ENCODE results near the gene NTNG1.

NTNG1 gene

DNA sequence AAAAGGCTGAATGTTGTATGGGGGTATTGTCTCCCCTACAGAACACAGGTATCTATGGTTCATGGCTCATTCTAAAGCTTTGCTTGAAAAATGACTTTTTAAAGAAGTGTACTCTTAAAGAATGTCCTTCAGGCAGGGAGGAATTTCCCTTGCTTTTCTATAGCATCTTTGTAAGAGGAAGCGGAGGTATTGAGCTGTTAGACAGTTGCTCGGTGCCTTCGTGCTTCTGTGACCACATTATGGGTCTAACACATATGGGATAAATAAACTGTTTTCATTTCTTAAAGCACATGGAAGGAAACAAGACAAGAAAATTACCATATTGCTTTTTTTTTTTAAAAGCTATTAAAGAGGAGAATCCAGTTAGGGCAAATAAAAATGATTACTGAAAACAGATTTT is 182.9 kb downstream of the NTNG1 start:
- TF ChIP-seq, protein P1, sequence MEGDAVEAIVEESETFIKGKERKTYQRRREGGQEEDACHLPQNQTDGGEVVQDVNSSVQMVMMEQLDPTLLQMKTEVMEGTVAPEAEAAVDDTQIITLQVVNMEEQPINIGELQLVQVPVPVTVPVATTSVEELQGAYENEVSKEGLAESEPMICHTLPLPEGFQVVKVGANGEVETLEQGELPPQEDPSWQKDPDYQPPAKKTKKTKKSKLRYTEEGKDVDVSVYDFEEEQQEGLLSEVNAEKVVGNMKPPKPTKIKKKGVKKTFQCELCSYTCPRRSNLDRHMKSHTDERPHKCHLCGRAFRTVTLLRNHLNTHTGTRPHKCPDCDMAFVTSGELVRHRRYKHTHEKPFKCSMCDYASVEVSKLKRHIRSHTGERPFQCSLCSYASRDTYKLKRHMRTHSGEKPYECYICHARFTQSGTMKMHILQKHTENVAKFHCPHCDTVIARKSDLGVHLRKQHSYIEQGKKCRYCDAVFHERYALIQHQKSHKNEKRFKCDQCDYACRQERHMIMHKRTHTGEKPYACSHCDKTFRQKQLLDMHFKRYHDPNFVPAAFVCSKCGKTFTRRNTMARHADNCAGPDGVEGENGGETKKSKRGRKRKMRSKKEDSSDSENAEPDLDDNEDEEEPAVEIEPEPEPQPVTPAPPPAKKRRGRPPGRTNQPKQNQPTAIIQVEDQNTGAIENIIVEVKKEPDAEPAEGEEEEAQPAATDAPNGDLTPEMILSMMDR (IDR thresholded peaks at IDR 0.05), result no peak

DNA sequence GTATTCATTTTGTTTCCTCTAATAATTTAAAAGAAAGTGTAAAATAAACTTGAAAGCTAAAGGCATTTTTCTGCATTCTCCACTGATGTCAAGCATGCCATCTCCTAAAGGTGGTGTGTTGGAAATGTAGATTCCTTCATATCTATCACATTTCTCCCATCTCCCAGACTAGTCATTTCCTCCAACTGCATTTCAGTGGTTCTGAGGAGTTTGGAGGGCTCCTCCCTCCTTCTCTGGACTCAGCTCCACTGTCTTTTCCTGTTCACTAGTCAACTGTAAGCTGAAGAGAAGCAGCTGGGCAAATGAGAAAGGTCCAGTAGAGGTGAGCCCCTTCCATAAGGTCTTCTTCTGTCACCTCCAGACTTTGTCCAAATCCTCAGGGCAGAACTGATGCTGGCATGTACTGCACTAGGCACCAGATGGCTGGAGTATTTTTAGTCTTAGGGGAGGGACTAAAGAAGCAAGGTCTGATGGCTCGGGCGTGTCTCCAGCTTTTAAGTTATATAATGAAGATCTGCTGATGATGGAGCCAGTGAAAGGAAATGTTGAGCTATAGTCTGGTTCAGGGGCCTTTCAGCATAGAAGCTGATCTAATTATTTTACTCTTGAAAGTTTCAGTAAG is 186.1 kb downstream of the NTNG1 start:
- TF ChIP-seq, protein P1 (IDR thresholded peaks at IDR 0.05), result no peak

DNA sequence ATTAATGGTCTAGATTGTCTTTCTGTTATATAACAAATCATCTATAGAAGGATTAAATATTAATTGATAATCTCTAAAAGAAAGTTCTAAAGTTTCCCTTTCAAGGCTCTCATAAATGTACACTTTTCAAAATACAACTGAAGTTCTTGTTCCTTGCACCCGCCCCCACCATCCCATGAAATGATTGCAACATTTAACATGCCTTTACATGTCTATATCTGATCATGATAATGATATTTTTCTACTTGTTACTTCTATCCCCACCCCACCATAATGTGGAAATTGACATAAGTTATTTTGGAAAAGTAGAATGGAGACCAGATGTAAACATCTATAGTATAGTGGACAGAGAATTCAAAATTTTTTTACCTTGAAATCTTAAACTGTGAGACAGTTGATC is 186.6 kb downstream of the NTNG1 start:
- TF ChIP-seq, protein P1 (IDR thresholded peaks at IDR 0.05), result no peak

DNA sequence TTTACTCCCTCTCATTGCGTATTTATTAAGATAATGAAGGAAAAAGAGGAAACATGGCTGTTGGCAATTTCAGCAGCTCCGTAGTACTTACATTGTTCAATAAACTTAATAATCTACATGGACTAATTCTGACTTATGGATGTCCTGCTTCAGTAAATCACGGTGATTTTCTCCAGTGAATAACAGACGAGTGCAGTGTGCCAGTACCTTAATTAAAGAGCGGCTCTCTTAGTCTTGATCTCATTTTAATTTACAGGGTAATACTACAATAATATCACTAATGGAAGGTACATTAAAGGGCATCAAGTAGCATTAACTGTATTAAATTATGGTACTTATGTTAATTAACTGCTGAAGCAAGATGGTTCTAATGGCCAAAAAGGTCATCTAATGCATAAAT is 187.2 kb downstream of the NTNG1 start:
- TF ChIP-seq, protein P1 (IDR thresholded peaks at IDR 0.05), result no peak

DNA sequence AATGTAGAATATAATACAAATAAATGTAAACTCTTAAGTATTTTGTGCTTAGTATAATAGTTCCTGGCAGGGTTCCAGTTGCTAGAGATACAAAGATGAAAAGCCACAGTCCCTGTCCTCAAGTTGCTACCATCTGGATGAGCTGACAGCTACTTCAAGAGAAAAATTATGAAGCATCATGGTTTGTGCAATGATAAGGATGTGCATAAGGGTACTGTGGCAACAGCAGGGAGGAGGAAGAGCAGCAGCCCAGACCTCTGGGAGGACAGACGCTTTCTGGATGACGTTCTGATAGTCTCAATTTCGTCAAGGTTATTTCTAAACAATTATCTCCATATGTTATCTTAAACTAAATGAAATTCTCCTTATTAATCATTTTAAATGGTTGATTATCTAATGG is 198.9 kb downstream of the NTNG1 start:
- TF ChIP-seq, protein P1 (IDR thresholded peaks at IDR 0.05), result no peak

DNA sequence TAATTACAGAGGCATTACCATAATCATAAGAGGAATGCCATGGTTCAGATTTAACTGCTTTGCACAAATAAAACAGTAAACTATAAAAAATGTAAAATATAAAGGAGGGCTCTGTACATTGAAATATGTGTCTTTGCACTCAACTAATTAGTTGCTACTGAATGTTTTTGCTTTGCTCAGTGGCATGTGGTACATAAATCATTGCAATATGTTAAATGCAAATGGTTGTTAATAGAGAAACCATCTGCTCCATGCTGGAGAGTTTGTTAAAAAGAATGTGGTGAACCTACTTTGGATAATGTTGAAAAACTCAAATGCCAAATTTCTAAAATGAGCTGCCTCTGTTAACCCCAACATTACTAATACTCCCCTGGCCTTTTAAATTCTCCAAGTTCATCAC is 201.5 kb downstream of the NTNG1 start:
- TF ChIP-seq, protein P1 (IDR thresholded peaks at IDR 0.05), result no peak

DNA sequence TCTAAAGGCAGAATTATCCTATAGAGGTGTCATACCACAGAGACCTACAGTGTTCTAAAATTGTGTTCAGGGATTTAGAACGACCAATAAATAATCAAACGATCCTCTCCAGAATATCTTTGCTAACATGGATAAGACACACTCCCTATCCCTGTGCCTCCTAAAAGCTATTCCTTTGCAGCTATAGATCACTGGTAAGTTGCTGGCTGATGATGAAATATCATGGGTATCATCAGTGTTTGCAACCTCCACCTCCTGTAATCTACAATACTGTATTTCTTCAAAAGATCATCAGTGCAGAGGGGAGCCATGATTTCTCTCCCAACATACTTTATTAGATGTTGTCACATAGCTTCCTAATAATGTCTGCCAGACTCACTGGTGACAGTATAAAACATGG is 201.9 kb downstream of the NTNG1 start:
- TF ChIP-seq, protein P1 (IDR thresholded peaks at IDR 0.05), result no peak

DNA sequence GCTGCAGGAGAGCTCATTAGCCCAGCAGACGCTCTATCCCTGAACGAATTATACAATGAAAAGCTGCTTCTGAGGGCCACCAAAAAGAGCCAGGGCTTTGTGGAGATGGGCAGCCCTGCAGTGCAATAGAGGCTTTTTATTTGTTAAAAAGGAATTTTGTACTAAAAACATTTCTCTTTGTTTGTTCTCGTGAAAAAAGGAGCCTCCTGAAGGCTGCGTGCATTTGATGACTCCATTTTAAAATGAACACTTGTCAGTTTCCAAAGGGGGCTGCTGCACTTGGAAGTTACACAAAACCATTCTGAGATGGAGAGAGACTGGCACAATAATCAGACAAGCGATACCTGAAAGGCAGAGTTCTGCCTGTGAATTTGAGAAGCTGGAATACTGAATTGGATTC is 202.8 kb downstream of the NTNG1 start:
- TF ChIP-seq, protein P1 (IDR thresholded peaks at IDR 0.05), result no peak

Measured in LNCAP (cell line).